ENCODE measurements around the gene CDAN1.
A peak's percentile ranks its signal among the peaks of the same experiment; 100 is the strongest.
"Not testable (repeated sequence)": the region's sequence is repeated elsewhere in the genome, so short reads cannot be mapped to it uniquely, and the experiment has no call there.

The CDAN1 gene

GRCh38 chr15:42736793-42737528 is at the start of gene CDAN1:
CDAN1 (minus strand) TSS chr15:42737128; CDS start chr15:42737102, 26 bp downstream.
- peak; percentile 90 for DNase-seq

- DNase-seq, result no peak
Observed at GRCh38 chr15:42785569-42785968, 48.6 kb upstream of the CDAN1 start.

- DNase-seq, result no peak
Observed at GRCh38 chr15:42784705-42785104, 47.8 kb upstream of the CDAN1 start.

- DNase-seq, result no peak
Observed at GRCh38 chr15:42782716-42783115, 45.8 kb upstream of the CDAN1 start.

- DNase-seq, result no peak
Observed at GRCh38 chr15:42775416-42775815, 38.5 kb upstream of the CDAN1 start.

GRCh38 chr15:42772901-42773300 is 36.0 kb upstream of the CDAN1 start:
- no peak for DNase-seq

- no peak for DNase-seq
Observed at GRCh38 chr15:42772144-42772543, 35.2 kb upstream of the CDAN1 start.

- not testable (repeated sequence) for DNase-seq
Observed at GRCh38 chr15:42766109-42766508, 29.2 kb upstream of the CDAN1 start.

GRCh38 chr15:42764154-42764731 is 27.3 kb upstream of the CDAN1 start:
- DNase-seq, result not testable (repeated sequence)

- DNase-seq, result not testable (repeated sequence)
Observed at GRCh38 chr15:42761813-42762212, 24.9 kb upstream of the CDAN1 start.

- DNase-seq, result no peak
Observed at GRCh38 chr15:42760759-42761158, 23.8 kb upstream of the CDAN1 start.

GRCh38 chr15:42759093-42759492 is 22.2 kb upstream of the CDAN1 start:
- DNase-seq, result no peak

GRCh38 chr15:42750306-42750705 is 13.4 kb upstream of the CDAN1 start:
- DNase-seq, result no peak

GRCh38 chr15:42749266-42749665 is 12.3 kb upstream of the CDAN1 start:
- no peak for DNase-seq

- no peak for DNase-seq
Observed at GRCh38 chr15:42744195-42744594, 7.3 kb upstream of the CDAN1 start.

- DNase-seq, result no peak
Observed at GRCh38 chr15:42742149-42742548, 5.2 kb upstream of the CDAN1 start.

GRCh38 chr15:42741710-42742109 is 4.8 kb upstream of the CDAN1 start:
- no peak for DNase-seq

- DNase-seq, result no peak
Observed at GRCh38 chr15:42737529-42738328, 801 bp upstream of the CDAN1 start.

- DNase-seq, result peak; percentile 9
Observed at GRCh38 chr15:42736178-42736792, 643 bp downstream of the CDAN1 start.

GRCh38 chr15:42735382-42736165 is 1.4 kb downstream of the CDAN1 start:
- no peak for DNase-seq

- DNase-seq, result no peak
Observed at GRCh38 chr15:42734076-42734672, 2.8 kb downstream of the CDAN1 start.

GRCh38 chr15:42733027-42733426 is 3.9 kb downstream of the CDAN1 start:
- no peak for DNase-seq

All from stimulated activated CD4-positive, alpha-beta T cell treated with anti-CD3 and anti-CD28 coated beads, Interleukin-1b, Interleukin-23, amount 100 ng/mL, for 48 hours (primary cell).